Measurements from ENCODE around the gene SFRP5.

SFRP5 gene

GRCh38 chr10:97736902-97737769 is 34.7 kb downstream of the SFRP5 start, which contains the start of gene ZFYVE27:
Gene ZFYVE27 (plus strand): TSS chr10:97737128. CDS start chr10:97738478, 1,350 bp downstream.
- DNase-seq (ENCODE audit: low spot score) = peak; percentile 91

DNA sequence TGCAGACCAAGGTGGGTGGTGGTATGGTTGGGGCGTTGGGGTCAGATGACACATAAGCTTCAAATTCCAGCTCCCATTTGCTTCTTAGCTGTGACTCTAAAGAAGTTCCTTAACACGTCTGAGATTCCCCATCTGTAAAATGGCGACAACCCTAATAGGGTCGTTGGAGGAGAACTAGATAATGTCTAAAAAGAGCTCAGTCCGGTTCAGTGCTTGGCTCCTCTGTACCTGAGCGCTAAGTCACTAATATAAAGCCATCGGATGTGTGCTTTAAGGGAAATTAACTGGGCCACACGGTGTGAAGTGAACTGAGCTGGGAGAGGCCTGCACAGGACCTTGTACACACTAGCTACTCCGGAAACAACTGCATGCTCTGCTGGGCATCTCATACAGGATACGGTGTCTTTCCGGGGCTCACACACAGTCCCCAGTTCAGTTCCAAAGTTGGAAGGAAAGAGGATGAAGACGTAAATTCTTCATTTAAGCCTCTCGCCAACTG is 35.3 kb downstream of the SFRP5 start:
- no peak for DNase-seq (ENCODE audit: low spot score)

DNA sequence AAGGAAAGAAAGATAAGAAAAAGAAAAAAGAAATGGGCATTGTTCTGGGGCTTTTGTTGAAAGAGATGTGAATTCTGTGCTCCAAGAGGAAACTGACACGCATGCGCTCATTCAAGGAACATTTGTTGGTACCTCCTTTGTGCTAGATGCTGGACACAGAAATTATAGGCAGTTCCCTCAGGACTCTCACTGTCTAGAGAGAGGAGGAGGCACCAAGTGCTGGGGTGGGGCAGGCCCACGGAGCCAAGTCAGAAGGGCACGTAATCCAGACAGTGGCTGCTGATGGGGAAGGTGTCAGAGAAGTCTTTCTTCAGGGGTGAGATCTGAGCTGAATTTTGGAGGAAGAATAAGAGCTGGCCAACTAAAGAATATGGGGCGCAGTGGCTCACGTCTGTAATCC is 37.8 kb downstream of the SFRP5 start:
- DNase-seq (ENCODE audit: low spot score) = no peak

DNA sequence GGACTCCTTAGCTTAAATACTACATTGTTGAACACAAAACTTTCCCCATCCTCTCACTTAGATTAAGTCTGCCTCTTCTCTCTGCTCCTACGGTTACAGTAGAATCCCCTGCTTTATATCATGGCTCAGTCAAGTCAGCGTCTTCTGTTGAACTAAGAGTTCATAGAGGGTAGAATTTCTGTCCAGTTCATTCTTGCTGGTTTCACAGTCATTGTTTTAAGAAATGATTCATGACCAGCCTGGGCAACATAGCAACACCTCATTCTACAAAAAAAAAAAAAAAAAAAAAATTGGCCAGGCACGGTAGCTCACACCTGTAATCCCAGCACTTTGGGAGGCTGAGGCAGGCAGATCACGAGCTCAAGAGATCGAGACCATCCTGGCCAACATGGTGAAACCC is 38.5 kb downstream of the SFRP5 start:
- no peak for DNase-seq (ENCODE audit: low spot score)

GRCh38 chr10:97732052-97732359 is 39.8 kb downstream of the SFRP5 start:
- DNase-seq (ENCODE audit: low spot score) = no peak

GRCh38 chr10:97731346-97732051 is 40.3 kb downstream of the SFRP5 start:
- peak; percentile 91 for DNase-seq (ENCODE audit: low spot score)

GRCh38 chr10:97729014-97729413 is 42.8 kb downstream of the SFRP5 start:
- DNase-seq (ENCODE audit: low spot score) = no peak

GRCh38 chr10:97726636-97727178 is 45.1 kb downstream of the SFRP5 start:
- DNase-seq (ENCODE audit: low spot score) = no peak

GRCh38 chr10:97724341-97724941 is 47.4 kb downstream of the SFRP5 start:
- DNase-seq (ENCODE audit: low spot score) = no peak

DNA sequence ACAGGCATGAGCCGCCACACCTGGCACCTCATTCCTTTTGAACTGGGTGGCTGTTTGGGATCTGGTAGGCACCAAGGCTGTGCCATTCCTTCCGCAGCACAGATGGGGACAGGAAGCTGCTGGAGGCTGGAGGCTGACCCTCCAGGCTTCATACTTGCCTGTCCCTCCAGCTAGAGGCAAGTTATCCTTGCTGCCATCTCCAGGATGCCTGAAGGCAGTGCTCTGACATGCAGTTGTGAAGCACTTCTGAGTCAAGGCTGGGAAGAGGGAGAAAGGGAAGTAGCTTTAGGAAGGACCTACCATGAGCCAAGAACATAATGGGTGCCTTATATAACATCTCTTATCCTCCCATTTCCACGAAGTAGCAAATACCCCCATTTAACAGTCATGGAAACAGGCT is 48.8 kb downstream of the SFRP5 start:
- no peak for DNase-seq (ENCODE audit: low spot score)

- DNase-seq (ENCODE audit: low spot score) = no peak
Observed at GRCh38 chr10:97721871-97722780, 49.7 kb downstream of the SFRP5 start.

GRCh38 chr10:97719602-97720001 is 52.2 kb downstream of the SFRP5 start:
- no peak for DNase-seq (ENCODE audit: low spot score)

- DNase-seq (ENCODE audit: low spot score) = no peak
Observed at GRCh38 chr10:97718659-97719142, 53.1 kb downstream of the SFRP5 start.

- no peak for DNase-seq (ENCODE audit: low spot score)
Observed at GRCh38 chr10:97718178-97718577, 53.6 kb downstream of the SFRP5 start.

DNA sequence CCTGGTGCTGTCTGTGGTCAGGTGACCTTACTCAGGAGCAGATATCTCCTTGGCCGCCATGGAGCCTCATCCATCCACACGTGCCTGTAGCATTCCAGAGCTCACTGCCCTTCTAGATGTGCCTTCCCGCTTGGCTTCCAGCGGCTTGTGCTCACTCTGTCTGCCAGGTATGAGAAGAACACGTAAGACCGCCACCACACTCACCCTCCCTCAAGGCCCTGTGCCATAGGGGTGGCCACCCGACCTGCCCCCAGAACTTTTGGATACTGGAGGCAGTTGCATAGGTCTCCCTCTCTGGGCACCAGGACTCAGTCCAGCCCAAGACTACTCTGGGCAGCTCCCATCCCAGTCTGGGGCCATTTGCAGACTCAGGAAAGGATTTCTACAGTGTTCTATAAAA is 54.2 kb downstream of the SFRP5 start:
- DNase-seq (ENCODE audit: low spot score) = no peak
